AML-193 (cell line): ENCODE measurements around the gene MCF2L.

Experiments
- DNase-seq, 2 experiments: peaks; one replicate each; lab custom pipeline; 2025; lab: John Stamatoyannopoulos, UW

Gene MCF2L

GRCh38 chr13:113084094-113084942, 115.3 kb downstream of the MCF2L start:
- DNase-seq, result no peak

GRCh38 chr13:113084943-113085540, 116.0 kb downstream of the MCF2L start:
- DNase-seq, result no peak

GRCh38 chr13:113086031-113086750, 117.2 kb downstream of the MCF2L start:
- DNase-seq, result no peak

- DNase-seq, result no peak
Observed at GRCh38 chr13:113086991-113087922, 118.2 kb downstream of the MCF2L start.

GRCh38 chr13:113087923-113088690, 119.1 kb downstream of the MCF2L start:
- DNase-seq, result no peak

- no peak for DNase-seq
Observed at GRCh38 chr13:113088691-113089020, 119.6 kb downstream of the MCF2L start.

GRCh38 chr13:113089693-113090414, 120.8 kb downstream of the MCF2L start:
- no peak for DNase-seq

GRCh38 chr13:113090415-113090770, 121.4 kb downstream of the MCF2L start:
- DNase-seq, result no peak

- no peak for DNase-seq
Observed at GRCh38 chr13:113090806-113091205, 121.8 kb downstream of the MCF2L start.

- no peak for DNase-seq
Observed at GRCh38 chr13:113091211-113091771, 122.3 kb downstream of the MCF2L start.

GRCh38 chr13:113091891-113092775, 123.1 kb downstream of the MCF2L start:
- DNase-seq, result no peak

GRCh38 chr13:113092776-113093579, 124.0 kb downstream of the MCF2L start:
- DNase-seq, result no peak

GRCh38 chr13:113093580-113094409, 124.8 kb downstream of the MCF2L start:
- DNase-seq, result no peak

- DNase-seq, result no peak
Observed at GRCh38 chr13:113094410-113094800, 125.4 kb downstream of the MCF2L start.

- DNase-seq, result no peak
Observed at GRCh38 chr13:113095146-113096051, 126.4 kb downstream of the MCF2L start.

- no peak for DNase-seq
Observed at GRCh38 chr13:113096052-113096744, 127.2 kb downstream of the MCF2L start.
